ENCODE measurements around the gene WNT6.

WNT6 gene

GRCh38 chr2:218859556-218859987 lies at the start of gene WNT6:
Gene WNT6 (plus strand): TSS chr2:218859805. CDS start chr2:218860038, 233 bp downstream.
- no peak for DNase-seq

DNA sequence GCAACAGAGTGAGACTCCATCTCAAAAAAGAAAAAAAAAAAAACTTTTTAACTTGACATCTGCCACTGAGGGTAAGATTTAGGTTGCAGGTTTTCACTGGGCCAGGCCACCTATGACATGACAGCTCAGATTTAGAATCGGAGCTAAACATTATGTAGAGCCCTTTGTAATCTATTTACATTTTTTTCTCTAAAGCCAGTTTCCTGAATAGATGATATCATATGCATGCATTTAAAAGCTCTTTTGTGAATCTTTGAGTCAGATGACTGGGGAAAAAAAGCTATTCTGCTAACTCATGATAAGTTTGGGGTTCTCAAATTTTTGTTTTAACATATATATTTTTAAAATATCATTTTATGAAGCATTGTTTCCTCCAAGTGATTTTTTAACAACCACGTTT lies 49.3 kb upstream of the WNT6 start:
- no peak for DNase-seq

GRCh38 chr2:218811382-218811781 lies 48.2 kb upstream of the WNT6 start:
- DNase-seq = no peak

- DNase-seq = no peak
Observed at GRCh38 chr2:218812096-218812815, 47.3 kb upstream of the WNT6 start.

DNA sequence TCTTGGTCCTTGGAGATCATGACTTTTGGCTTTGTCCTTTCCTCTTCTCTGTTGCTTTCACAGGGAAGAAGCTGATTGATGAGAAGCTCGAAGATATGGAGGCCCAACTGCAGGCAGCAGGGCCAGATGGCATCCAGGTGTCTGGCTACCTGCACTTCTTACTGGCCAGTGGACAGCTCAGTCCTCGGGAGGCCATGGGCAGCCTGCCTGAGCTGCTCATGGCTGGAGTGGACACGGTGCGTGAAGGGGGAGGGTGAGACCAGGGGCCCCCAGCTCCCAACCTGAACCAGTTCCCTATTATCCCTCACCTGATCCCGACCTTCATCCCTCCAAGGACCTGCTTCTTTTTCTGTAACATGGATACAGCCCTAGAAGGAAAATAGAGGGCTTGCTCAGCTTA lies 46.7 kb upstream of the WNT6 start:
- DNase-seq = no peak

DNA sequence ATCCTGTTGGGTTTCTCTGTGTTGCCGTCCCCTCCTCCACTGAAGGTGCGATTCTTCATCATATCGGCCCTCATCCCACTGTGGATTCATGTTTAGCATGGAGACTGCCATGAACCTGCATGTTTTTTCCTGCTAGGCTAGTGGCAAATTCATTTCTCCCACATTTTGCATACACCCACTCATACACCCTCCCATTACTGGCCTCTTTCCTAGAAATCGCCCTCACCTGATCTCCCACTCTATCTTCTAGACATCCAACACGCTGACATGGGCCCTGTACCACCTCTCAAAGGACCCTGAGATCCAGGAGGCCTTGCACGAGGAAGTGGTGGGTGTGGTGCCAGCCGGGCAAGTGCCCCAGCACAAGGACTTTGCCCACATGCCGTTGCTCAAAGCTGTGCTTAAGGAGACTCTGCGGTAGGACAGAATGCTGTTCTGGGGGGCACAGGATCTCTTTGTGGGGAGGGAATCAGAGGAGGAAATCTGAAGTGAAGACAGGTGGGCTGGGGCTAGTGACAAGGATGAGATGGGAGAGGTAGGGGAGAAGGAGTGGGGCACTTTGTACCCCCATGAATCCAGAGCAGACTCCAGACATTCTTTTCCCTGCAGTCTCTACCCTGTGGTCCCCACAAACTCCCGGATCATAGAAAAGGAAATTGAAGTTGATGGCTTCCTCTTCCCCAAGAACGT lies 45.7 kb upstream of the WNT6 start:
- DNase-seq = no peak

DNA sequence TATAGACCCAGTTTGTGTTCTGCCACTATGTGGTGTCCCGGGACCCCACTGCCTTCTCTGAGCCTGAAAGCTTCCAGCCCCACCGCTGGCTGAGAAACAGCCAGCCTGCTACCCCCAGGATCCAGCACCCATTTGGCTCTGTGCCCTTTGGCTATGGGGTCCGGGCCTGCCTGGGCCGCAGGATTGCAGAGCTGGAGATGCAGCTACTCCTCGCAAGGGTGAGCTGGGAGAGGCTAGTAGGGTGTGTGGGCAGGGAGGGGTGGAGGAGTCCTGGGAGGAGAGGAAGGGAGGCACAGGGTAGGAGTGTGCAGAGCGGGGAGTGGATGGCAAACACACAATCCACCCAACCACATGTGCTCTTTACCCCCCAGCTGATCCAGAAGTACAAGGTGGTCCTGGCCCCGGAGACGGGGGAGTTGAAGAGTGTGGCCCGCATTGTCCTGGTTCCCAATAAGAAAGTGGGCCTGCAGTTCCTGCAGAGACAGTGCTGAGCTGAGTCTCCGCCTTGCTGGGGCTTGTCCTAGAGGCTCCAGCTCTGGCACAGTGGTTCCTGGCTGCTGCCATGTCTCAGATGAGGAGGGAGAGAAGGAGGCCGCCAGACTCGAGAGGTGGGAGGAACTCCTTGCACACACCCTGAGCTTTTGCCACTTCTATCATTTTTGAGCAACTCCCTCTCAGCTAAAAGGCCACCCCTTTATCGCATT lies 44.9 kb upstream of the WNT6 start:
- DNase-seq = no peak

GRCh38 chr2:218815244-218815637 lies 44.4 kb upstream of the WNT6 start:
- DNase-seq = no peak

- DNase-seq = no peak
Observed at GRCh38 chr2:218815649-218816048, 44.0 kb upstream of the WNT6 start.

GRCh38 chr2:218816561-218817011 lies 43.0 kb upstream of the WNT6 start:
- DNase-seq = no peak

DNA sequence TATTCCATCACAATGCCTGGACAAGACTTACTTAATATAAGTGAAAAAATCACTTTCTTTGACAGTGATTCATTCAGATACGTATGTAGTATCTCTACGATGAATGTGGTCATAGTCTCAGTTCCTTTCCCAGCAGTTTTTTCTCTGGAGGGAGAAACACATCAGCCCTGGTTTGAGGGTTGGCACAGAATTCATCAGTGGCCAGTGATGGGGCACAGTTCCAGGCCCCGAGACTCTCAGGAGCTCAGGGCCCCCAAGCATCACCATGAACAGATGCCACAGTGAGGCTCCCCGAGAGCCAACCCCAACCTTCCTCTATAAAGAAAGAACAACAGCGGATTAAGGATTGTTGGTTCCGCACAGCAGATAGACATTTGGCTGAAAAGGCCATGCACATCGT lies 40.5 kb upstream of the WNT6 start:
- DNase-seq = no peak

DNA sequence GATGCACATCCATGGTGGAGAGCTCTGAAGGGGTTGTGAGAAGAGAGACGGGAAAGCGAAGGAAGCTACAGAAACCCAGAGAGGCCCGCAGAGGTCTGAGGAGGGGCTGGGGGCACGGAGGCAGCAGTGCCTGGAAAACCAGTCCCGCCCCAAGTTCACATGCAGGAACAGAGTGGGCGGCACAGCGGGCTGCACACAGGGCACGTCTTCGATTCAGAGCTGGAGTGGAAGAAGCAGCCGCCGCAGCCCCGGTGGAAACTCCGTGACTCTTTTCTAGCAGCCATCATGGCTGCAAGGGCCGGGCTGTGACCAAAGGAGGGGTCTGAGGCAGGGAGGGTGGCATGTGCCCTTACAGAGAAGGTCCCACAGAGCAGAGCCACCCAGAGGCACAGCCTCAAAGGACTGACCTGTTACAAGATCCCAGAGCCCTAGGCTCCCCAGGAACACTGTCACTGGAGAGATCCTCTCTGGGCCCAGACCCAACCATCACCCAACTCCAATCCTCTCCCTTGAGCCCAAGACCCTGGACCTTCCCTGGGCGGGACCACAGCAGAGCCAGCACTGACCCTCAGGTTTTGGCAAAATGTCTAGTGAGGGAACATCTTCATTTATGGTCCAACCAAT lies 38.7 kb upstream of the WNT6 start:
- no peak for DNase-seq

DNA sequence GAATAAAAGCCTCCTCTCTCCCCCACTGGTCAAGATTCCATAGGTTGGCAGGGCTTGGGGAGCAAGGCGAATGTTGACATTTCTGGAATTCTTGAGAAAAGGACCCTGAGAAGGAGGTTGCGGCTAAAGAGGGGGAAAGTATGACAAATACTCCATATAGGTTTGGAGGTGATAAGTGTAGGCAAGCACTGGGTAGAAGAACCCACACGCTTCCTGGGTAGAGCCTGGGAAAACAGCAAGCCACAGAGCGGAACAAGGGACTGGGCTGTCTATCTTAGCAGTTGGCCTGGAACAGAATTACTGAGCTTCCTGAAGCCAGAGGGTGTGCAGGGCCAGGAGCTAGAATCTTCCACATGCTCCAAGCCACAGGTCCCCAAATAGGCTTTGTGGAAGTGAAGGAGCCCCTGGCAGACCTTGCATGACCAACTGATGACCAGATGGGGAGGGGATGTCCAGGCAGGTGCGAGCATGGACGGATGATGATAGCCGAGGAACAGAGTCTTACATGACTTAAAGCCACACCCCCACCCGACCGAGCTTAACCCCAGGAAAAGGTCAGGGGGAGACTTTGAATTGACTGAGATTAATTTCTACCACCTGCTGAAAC lies 37.9 kb upstream of the WNT6 start:
- DNase-seq = no peak

DNA sequence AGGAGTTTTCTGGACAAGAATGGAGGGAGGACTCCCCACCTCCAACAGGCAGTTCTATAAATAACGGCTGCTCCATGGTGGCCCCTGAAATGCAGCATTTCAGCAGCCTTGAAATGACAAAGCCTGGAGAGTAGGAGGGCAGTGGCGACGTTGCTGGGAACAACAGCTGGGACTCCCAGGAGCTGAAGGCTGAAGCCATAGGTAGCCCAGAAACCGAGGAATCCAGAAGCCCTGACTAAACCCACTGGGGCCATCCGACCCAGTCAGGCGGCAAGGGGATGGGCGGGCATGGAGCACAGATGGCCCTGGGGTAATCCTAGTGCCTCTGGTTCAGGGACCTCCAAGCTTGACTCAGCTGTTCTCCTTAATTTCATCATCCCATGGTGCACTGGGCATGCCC lies 37.0 kb upstream of the WNT6 start:
- DNase-seq = no peak

DNA sequence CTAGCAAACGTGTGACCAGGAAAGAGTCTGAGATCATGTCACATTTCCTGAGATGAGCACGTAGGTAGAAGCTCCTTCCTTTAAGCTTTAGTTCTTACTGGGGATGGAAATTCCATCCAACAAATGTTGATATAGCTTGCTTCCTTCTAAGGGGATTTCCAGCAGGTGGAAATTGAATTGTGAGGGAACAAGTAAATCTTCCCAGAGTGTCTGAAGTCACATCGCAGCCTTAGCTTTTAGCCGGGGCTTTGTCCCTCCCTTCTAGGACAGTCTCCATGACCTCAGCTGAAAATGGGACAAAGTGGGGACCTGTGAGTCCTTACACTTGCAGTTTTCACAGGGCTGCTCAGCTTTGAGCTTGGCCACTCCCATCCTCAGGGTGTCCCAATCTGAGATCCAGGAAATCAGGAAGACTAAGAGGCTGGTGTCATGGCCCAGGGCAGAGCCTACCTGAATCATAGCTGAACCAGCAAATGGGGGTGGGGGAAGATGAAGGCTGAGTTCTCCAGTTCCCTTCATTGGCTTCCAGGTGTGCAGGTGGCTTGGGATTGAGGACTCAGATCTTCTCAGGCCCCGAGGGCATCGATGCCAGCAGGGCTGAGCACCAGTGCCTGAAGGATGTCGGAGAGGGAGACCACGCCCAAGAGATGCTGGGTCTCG lies 36.3 kb upstream of the WNT6 start:
- DNase-seq = no peak

DNA sequence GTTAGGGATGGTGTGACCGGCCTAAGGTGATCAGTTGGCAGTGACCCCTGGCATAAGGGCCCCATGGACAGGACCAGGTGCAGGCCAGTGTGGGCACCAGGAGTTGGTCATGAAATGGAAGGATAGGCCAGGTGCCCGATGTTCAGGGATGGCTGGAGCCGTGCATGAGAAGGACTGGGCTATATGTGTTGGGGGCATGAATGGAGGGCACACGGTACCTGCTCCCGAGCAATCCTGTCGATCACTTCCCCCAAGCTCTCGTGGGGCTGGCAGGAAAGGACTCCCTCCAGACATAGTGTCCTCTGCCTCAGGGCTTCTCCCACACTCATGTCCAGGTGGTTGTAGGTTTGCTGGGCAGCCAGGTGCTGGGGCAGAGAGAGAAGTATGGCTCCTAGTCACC lies 35.6 kb upstream of the WNT6 start:
- DNase-seq = no peak

DNA sequence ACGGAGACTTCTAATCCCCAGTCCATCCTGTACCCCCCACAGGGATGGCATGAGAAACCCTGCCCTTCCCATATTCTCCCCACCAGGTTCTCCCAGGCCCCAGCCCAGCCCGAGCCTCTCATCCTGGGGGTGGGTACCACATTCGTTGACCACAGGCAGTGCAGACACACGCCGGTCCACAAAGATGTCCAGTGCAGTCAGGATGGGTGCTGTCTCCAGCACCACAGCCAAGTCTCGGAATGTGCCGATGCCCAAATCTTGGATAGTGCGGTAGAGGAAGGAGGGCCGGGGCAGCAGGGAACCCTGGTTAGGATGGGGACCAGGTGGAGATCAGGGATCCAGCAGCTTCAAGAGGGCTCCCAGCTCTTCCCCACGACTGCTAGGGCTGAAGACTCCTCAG lies 32.8 kb upstream of the WNT6 start:
- DNase-seq = no peak

GRCh38 chr2:218827701-218828476 lies 31.7 kb upstream of the WNT6 start:
- DNase-seq = no peak

- DNase-seq = no peak
Observed at GRCh38 chr2:218828477-218828778, 31.2 kb upstream of the WNT6 start.

DNA sequence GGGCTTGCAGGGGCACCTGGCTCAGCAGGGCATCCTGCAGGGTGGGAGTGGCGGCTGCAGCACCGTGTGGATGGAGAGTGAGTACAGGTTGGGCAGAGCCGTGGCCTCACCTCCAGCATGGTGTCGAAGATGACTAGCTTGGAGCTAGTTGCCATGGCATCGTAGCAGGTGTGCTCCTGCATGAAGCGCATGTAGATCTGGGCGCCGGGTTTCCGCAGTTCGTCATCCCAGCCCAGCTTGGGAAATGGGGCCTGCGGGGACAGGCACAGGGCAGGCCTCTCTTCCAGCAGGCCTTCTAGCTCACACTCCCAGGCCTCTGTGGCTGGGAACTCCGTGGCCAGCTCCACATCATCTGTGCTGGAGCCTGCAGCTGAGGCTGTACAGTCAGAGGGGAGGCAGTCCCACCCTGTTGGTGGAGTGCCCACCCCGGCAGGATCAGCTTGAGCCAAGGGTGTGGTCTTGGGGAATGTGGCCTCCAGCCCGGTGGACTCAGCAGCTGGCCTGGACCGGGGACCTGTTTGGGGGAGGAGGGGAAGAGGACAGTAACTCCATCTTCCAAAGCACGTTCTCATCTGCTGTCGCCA lies 29.6 kb upstream of the WNT6 start:
- DNase-seq = peak; percentile 1

- no peak for DNase-seq
Observed at GRCh38 chr2:218830526-218831306, 28.9 kb upstream of the WNT6 start.
